Endothelial cell of umbilical vein (primary cell): ENCODE results near the gene SMOC1. TPM values are rescaled to one million over a fixed set of nuclear protein-coding genes. Genes with fewer than 3 reads are reported as not detected.

Experiments used
- BruUV-seq: library from RNA; stranded (reverse); fragments of 400-500 nt; replicated peaks from 2 replicates; lab custom pipeline; 2021; lab: Mats Ljungman, UMichigan
- CTCF ChIA-PET: fragments of 300-600, 350-600 bp; sonication (Branson Sonifier 250); formaldehyde crosslinking; loops from one replicate; lab custom pipeline; 2021; ENCODE audit warnings: antibody characterized with exemption, inconsistent platforms; lab: Charles Lee
- POLR2A ChIA-PET: fragments of 300-600, 350-600 bp; sonication (Branson Sonifier 250); formaldehyde crosslinking; loops from one replicate; lab custom pipeline; 2021; ENCODE audit warnings: antibody characterized with exemption, inconsistent platforms; lab: Charles Lee
- DNase-seq: peaks from one replicate; pipeline ENCODE4 v3.0.0-alpha.2; 2011; ENCODE audit warnings: low read depth, low spot score
- FAIRE-seq: peaks from 2 replicates; lab custom pipeline; 2011; peaks lifted over from hg19 to GRCh38; lab: Jason Lieb, UNC
- H2AFZ ChIP-seq: 2 replicates; pipeline ENCODE4 v1.6.0; 2012; ENCODE audit warnings: low read depth, low read length, control low read depth, inconsistent platforms
- H3K27ac ChIP-seq: 2 replicates; pipeline ENCODE4 v1.5.1; 2011; ENCODE audit warnings: low read depth, mild to moderate bottlenecking, control low read depth, low read length, moderate library complexity; ENCODE audit not compliant: insufficient read depth
- H3K27me3 ChIP-seq, 2 experiments: 2 replicates each; pipeline versions ENCODE4 v1.6.0 to v1.6.1; 2011; ENCODE audit warnings: low read length in 2 of 2, mixed read lengths in 1 of 2; ENCODE audit not compliant: control insufficient read depth in 2 of 2, insufficient read depth in 2 of 2
- H3K36me3 ChIP-seq, 2 experiments: 2 replicates in 1 of 2; 3 replicates in 1 of 2; pipeline ENCODE4 v1.5.1; 2011; ENCODE audit warnings: low read length in 2 of 2, mild to moderate bottlenecking in 1 of 2, moderate library complexity in 1 of 2; ENCODE audit not compliant: control insufficient read depth in 2 of 2, insufficient read depth in 2 of 2; ENCODE audit errors: extremely low read depth in 1 of 2
- H3K4me1 ChIP-seq: 3 replicates; pipeline ENCODE4 v1.5.1; 2011; ENCODE audit warnings: mild to moderate bottlenecking, low read length; ENCODE audit not compliant: control insufficient read depth, insufficient read depth; ENCODE audit errors: extremely low read depth
- H3K4me2 ChIP-seq: 2 replicates; pipeline ENCODE4 v1.6.1; 2011; ENCODE audit warnings: low read length, control low read depth, mixed read lengths; ENCODE audit not compliant: insufficient read depth
- H3K4me3 ChIP-seq, 3 experiments: fragments of 200-600 bp in 1 of 3; sonication (generic), shearing (Covaris generic) in 1 of 3; replicated peaks in 1 of 3; 2 replicates each; pipeline ENCODE4 v1.5.1; 2011 to 2016; ENCODE audit warnings: control low read depth in 3 of 3, low read length in 3 of 3, mild to moderate bottlenecking in 2 of 3, inconsistent platforms in 1 of 3, low read depth in 1 of 3, moderate library complexity in 1 of 3; ENCODE audit not compliant: insufficient read depth in 1 of 3
- H3K79me2 ChIP-seq: 2 replicates; pipeline ENCODE4 v1.6.0; 2012; ENCODE audit warnings: low read length, inconsistent platforms; ENCODE audit not compliant: control insufficient read depth, insufficient read depth
- H3K9ac ChIP-seq: replicated peaks from 2 replicates; pipeline ENCODE3; 2011; ENCODE audit warnings: low read length, control low read depth; ENCODE audit not compliant: insufficient read depth; ENCODE audit errors: extremely low read depth
- H3K9me1 ChIP-seq: replicated peaks from 3 replicates; pipeline ENCODE4 v1.6.0; 2011; ENCODE audit warnings: mild to moderate bottlenecking, low read length; ENCODE audit not compliant: control insufficient read depth, insufficient read depth; ENCODE audit errors: extremely low read depth
- H3K9me3 ChIP-seq: replicated peaks from 2 replicates; pipeline ENCODE4 v1.5.1; 2012; ENCODE audit warnings: low read length, inconsistent platforms; ENCODE audit not compliant: control insufficient read depth, insufficient read depth
- H4K20me1 ChIP-seq: replicated peaks from 2 replicates; pipeline ENCODE3; 2011; ENCODE audit warnings: mild to moderate bottlenecking, low read length; ENCODE audit not compliant: control insufficient read depth, insufficient read depth; ENCODE audit errors: extremely low read depth
- EZH2 ChIP-seq: IDR thresholded peaks from 2 replicates; pipeline ENCODE4 v1.6.1; 2012; ENCODE audit warnings: borderline replicate concordance, low read depth, mild to moderate bottlenecking, moderate library complexity, low read length, inconsistent platforms; ENCODE audit not compliant: severe bottlenecking
- FOS ChIP-seq: IDR thresholded peaks from 2 replicates; pipeline ENCODE4 v1.6.1; 2011; ENCODE audit warnings: mild to moderate bottlenecking, low read length, moderate library complexity, borderline replicate concordance; ENCODE audit not compliant: insufficient read depth
- GATA2 ChIP-seq: IDR thresholded peaks from 2 replicates; pipeline ENCODE4 v1.7.0; 2011; ENCODE audit warnings: low read depth, mild to moderate bottlenecking, moderate library complexity, mixed read lengths, low read length; ENCODE audit not compliant: insufficient read length, insufficient read depth
- JUN ChIP-seq: IDR thresholded peaks from 2 replicates; pipeline ENCODE4 v1.6.1; 2011; ENCODE audit warnings: borderline replicate concordance, low read depth; ENCODE audit not compliant: insufficient read length, insufficient read depth
- MYC ChIP-seq: IDR thresholded peaks from one replicate; pipeline ENCODE4 v1.6.1; 2011; ENCODE audit warnings: mild to moderate bottlenecking, low read depth, low read length
- POLR2A ChIP-seq: IDR thresholded peaks from 2 replicates; pipeline ENCODE4 v1.6.1; 2012; ENCODE audit warnings: low read depth, mild to moderate bottlenecking, control low read depth, low read length
- POLR2AphosphoS5 ChIP-seq: IDR thresholded peaks from 2 replicates; pipeline ENCODE4 v1.6.1; 2012; ENCODE audit warnings: low read depth, mild to moderate bottlenecking, control low read depth, low read length, moderate library complexity; ENCODE audit not compliant: insufficient read depth
- dilution Hi-C: fragments of 300-500 bp; cut with MboI; formaldehyde crosslinking; loops from one replicate; pipeline ENCODE4 v1.15.0; 2019; ENCODE audit warnings: low sequenced_read_pairs; ENCODE audit not compliant: extremely low pct_ligation_motif_present
- intact Hi-C: fragments of 100-400 bp; cut with micrococcal nuclease; formaldehyde crosslinking; loops from one replicate; pipeline ENCODE4 v1.10.0; 2022
- polyA plus RNA-seq, 4 experiments: library from polyadenylated mRNA; depleted of rRNA in 3 of 4; stranded (reverse) in 3 of 4; unstranded in 1 of 4; fragments of >200 nt; gene quantifications; 2 replicates each; pipeline versions ENCODE4 v1.2.1 to v1.2.3, GENCODE V29; 2011 to 2012; ENCODE audit warnings: missing spikeins in 1 of 4
- total RNA-seq: library from RNA; stranded (reverse); gene quantifications from 2 replicates; pipeline ENCODE4 v1.2.3, GENCODE V29; 2021
- TF ChIP-seq, protein P1 (sequence below): IDR thresholded peaks from 2 replicates; pipeline ENCODE4 v1.6.1; 2011; ENCODE audit not compliant: insufficient read depth, insufficient read length
- TF ChIP-seq, protein P2 (sequence below), 2 donors: IDR thresholded peaks; 1 replicate in 1 of 2; 2 replicates in 1 of 2; pipeline ENCODE4 v1.5.1; 2011; ENCODE audit warnings: low read length in 2 of 2, mild to moderate bottlenecking in 2 of 2, moderate library complexity in 2 of 2, control low read depth in 1 of 2, inconsistent platforms in 1 of 2, low read depth in 1 of 2; ENCODE audit not compliant: insufficient read depth in 1 of 2; ENCODE audit errors: extremely low read depth in 1 of 2

The SMOC1 gene
- total and polyA plus RNA-seq, 2 donors (not counting 3 experiments of a cell fraction or from before 2014, with no cell fraction given), result 0.97 to 1.1 TPM

DNA sequence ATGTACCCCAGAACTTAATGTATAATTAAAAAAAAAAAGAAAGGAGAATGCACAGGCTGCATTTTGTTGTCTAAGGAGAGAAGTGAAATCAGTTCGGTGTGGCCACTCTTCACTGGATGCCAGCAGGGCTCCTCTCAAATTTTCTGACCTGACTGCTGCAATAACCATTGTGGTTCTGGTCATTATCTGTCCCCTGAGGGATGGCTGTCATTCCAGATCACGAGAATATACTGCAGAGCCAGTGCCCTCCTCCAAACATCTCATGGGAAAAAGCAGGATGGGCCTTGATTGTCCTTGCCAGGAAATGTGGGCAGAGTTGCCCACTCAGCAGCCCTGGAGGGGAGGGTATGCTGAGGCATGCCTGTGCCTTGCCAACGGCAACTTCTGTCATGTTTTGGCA, 170.4 kb downstream of the SMOC1 start:
- no peaks in the 10 kb centered on the region for H3K36me3 ChIP-seq
- H3K27ac ChIP-seq, result no peak overlapping the region
- no peak overlapping the region for H3K9ac ChIP-seq
- H3K9me3 ChIP-seq, result no peaks in the 10 kb centered on the region
- no peaks in the 10 kb centered on the region for H3K4me1 ChIP-seq
- DNase-seq (no peak), FAIRE-seq (no peak)
- H2AFZ ChIP-seq, result no peak overlapping the region
- no peak overlapping the region for H3K4me2 ChIP-seq
- TF ChIP-seq GATA2, result no peak
- TF ChIP-seq POLR2AphosphoS5, result no peak
- TF ChIP-seq, protein P1, sequence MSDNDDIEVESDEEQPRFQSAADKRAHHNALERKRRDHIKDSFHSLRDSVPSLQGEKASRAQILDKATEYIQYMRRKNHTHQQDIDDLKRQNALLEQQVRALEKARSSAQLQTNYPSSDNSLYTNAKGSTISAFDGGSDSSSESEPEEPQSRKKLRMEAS, result no peak
- no peak for TF ChIP-seq FOS
- TF ChIP-seq, protein P2, sequence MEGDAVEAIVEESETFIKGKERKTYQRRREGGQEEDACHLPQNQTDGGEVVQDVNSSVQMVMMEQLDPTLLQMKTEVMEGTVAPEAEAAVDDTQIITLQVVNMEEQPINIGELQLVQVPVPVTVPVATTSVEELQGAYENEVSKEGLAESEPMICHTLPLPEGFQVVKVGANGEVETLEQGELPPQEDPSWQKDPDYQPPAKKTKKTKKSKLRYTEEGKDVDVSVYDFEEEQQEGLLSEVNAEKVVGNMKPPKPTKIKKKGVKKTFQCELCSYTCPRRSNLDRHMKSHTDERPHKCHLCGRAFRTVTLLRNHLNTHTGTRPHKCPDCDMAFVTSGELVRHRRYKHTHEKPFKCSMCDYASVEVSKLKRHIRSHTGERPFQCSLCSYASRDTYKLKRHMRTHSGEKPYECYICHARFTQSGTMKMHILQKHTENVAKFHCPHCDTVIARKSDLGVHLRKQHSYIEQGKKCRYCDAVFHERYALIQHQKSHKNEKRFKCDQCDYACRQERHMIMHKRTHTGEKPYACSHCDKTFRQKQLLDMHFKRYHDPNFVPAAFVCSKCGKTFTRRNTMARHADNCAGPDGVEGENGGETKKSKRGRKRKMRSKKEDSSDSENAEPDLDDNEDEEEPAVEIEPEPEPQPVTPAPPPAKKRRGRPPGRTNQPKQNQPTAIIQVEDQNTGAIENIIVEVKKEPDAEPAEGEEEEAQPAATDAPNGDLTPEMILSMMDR (IDR thresholded peaks at IDR 0.05; ENCODE audit: extremely low read depth in 1 of 2, insufficient read depth in 1 of 2, low read depth in 1 of 2, low read length in 2 of 2), result no peak
- TF ChIP-seq MYC, result no peak
- TF ChIP-seq POLR2A, result no peak
- TF ChIP-seq JUN, result no peak
- TF ChIP-seq EZH2, result no peak
- H4K20me1 ChIP-seq, result no peaks in the 10 kb centered on the region
- no peaks in the 10 kb centered on the region for H3K27me3 ChIP-seq
- H3K79me2 ChIP-seq, result no peaks in the 10 kb centered on the region
- H3K9me1 ChIP-seq, result no peaks in the 10 kb centered on the region
- POLR2A ChIA-PET, result no interaction called here
- dilution Hi-C loops (no loop called here), intact Hi-C loops (no loop called here)
- CTCF ChIA-PET, result interaction anchor here (0.8 kb wide), 1 partner anchor 24 kb away, joined by 3 read pairs; no protein-coding TSS in a partner anchor
- no peak overlapping the region for H3K4me3 ChIP-seq
- BruUV-seq, result no TSS peak
